ENCODE results near the gene RNASEH2A. TPM values are rescaled to one million over a fixed set of nuclear protein-coding genes. Genes with fewer than 3 reads are reported as not detected.

Gene RNASEH2A
- total and polyA plus RNA-seq, 2 of the 13 experiments (the other 11 are each of a cell fraction or from before 2014, with no cell fraction given): 25.1 to 35.8 TPM

DNA sequence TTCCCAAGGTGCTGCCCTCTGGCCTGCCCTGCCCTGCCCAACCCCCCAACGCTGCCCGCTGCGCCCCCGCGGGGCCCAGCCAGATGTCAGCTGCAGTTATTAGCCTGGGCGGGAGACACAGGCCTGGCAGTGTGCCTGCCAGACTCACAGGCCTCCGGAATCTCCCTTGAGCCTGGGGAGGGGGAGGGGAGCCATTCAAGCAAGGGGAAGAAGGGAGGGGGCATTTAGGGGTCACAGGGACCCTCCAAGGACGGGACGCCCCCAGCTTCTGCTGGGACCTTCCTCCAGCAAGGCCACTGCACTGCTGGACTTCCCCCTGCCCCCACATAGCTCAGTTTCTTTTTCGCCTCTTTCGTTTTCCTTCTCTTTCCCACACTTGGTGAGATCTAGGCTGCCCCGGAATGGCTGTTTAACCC is 17.7 kb upstream of the RNASEH2A start (continued):
- TF ChIP-seq MYPOP (CRISPR knock-in tag; IDR thresholded peaks at IDR 0.05) (no peak), MED8 (CRISPR knock-in tag; IDR thresholded peaks at IDR 0.05; ENCODE audit: insufficient replicate concordance) (no peak), GRHL1 (CRISPR knock-in tag; conservative IDR thresholded peaks at IDR 0.05) (no peak), HDAC2 (CRISPR knock-in tag; IDR thresholded peaks at IDR 0.05) (no peak), SMAD9 (CRISPR knock-in tag; IDR thresholded peaks at IDR 0.05) (no peak), ZNF501 (CRISPR knock-in tag; IDR thresholded peaks at IDR 0.05) (0 out of 2 replicates have a peak, but pooled peaks have one; percentile 14), ZNF121 (CRISPR knock-in tag; IDR thresholded peaks at IDR 0.05) (0 out of 2 replicates have a peak, but pooled peaks have one; percentile 8), PRPF4 (IDR thresholded peaks at IDR 0.05; ENCODE audit: low read depth, low read length, poor library complexity, severe bottlenecking) (peak; percentile 48), GATAD2A (CRISPR knock-in tag; IDR thresholded peaks at IDR 0.05) (0 out of 2 replicates have a peak, but pooled peaks have one; percentile 45), ZNF883 (CRISPR knock-in tag; IDR thresholded peaks at IDR 0.05; ENCODE audit: not compliant biosample characterization) (peak; percentile 57), ZNF138 (CRISPR knock-in tag; IDR thresholded peaks at IDR 0.05; ENCODE audit: low read depth) (no peak), ZNF569 (CRISPR knock-in tag; IDR thresholded peaks at IDR 0.05; ENCODE audit: borderline replicate concordance) (no peak)
- TF ChIP-seq, protein P1, sequence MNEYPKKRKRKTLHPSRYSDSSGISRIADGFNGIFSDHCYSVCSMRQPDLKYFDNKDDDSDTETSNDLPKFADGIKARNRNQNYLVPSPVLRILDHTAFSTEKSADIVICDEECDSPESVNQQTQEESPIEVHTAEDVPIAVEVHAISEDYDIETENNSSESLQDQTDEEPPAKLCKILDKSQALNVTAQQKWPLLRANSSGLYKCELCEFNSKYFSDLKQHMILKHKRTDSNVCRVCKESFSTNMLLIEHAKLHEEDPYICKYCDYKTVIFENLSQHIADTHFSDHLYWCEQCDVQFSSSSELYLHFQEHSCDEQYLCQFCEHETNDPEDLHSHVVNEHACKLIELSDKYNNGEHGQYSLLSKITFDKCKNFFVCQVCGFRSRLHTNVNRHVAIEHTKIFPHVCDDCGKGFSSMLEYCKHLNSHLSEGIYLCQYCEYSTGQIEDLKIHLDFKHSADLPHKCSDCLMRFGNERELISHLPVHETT (CRISPR knock-in tag; conservative IDR thresholded peaks at IDR 0.05): no peak
- TF ChIP-seq, protein P2, sequence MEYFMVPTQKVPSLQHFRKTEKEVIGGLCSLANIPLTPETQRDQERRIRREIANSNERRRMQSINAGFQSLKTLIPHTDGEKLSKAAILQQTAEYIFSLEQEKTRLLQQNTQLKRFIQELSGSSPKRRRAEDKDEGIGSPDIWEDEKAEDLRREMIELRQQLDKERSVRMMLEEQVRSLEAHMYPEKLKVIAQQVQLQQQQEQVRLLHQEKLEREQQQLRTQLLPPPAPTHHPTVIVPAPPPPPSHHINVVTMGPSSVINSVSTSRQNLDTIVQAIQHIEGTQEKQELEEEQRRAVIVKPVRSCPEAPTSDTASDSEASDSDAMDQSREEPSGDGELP (IDR thresholded peaks at IDR 0.05; ENCODE audit: borderline replicate concordance, low read depth): peak; percentile 73; the same call in 1 of the 2 replicates
- TF ChIP-seq, protein P3, sequence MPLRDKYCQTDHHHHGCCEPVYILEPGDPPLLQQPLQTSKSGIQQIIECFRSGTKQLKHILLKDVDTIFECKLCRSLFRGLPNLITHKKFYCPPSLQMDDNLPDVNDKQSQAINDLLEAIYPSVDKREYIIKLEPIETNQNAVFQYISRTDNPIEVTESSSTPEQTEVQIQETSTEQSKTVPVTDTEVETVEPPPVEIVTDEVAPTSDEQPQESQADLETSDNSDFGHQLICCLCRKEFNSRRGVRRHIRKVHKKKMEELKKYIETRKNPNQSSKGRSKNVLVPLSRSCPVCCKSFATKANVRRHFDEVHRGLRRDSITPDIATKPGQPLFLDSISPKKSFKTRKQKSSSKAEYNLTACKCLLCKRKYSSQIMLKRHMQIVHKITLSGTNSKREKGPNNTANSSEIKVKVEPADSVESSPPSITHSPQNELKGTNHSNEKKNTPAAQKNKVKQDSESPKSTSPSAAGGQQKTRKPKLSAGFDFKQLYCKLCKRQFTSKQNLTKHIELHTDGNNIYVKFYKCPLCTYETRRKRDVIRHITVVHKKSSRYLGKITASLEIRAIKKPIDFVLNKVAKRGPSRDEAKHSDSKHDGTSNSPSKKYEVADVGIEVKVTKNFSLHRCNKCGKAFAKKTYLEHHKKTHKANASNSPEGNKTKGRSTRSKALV (CRISPR knock-in tag; IDR thresholded peaks at IDR 0.05): no peak
- TF ChIP-seq, protein P4, sequence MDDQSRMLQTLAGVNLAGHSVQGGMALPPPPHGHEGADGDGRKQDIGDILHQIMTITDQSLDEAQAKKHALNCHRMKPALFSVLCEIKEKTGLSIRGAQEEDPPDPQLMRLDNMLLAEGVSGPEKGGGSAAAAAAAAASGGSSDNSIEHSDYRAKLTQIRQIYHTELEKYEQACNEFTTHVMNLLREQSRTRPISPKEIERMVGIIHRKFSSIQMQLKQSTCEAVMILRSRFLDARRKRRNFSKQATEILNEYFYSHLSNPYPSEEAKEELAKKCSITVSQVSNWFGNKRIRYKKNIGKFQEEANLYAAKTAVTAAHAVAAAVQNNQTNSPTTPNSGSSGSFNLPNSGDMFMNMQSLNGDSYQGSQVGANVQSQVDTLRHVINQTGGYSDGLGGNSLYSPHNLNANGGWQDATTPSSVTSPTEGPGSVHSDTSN (CRISPR knock-in tag; IDR thresholded peaks at IDR 0.05; ENCODE audit: borderline replicate concordance): no peak
- TF ChIP-seq, protein P5, sequence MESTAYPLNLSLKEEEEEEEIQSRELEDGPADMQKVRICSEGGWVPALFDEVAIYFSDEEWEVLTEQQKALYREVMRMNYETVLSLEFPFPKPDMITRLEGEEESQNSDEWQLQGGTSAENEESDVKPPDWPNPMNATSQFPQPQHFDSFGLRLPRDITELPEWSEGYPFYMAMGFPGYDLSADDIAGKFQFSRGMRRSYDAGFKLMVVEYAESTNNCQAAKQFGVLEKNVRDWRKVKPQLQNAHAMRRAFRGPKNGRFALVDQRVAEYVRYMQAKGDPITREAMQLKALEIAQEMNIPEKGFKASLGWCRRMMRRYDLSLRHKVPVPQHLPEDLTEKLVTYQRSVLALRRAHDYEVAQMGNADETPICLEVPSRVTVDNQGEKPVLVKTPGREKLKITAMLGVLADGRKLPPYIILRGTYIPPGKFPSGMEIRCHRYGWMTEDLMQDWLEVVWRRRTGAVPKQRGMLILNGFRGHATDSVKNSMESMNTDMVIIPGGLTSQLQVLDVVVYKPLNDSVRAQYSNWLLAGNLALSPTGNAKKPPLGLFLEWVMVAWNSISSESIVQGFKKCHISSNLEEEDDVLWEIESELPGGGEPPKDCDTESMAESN (CRISPR knock-in tag; conservative IDR thresholded peaks at IDR 0.05): no peak
- TF ChIP-seq, protein P6, sequence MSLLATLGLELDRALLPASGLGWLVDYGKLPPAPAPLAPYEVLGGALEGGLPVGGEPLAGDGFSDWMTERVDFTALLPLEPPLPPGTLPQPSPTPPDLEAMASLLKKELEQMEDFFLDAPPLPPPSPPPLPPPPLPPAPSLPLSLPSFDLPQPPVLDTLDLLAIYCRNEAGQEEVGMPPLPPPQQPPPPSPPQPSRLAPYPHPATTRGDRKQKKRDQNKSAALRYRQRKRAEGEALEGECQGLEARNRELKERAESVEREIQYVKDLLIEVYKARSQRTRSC (CRISPR knock-in tag; IDR thresholded peaks at IDR 0.05; ENCODE audit: low read depth): no peak
